ENCODE measurements around the gene TSPAN14.
"Not testable (repeated sequence)": the region's sequence is repeated elsewhere in the genome, so short reads cannot be mapped to it uniquely, and the experiment has no call there.

TSPAN14 gene

DNA sequence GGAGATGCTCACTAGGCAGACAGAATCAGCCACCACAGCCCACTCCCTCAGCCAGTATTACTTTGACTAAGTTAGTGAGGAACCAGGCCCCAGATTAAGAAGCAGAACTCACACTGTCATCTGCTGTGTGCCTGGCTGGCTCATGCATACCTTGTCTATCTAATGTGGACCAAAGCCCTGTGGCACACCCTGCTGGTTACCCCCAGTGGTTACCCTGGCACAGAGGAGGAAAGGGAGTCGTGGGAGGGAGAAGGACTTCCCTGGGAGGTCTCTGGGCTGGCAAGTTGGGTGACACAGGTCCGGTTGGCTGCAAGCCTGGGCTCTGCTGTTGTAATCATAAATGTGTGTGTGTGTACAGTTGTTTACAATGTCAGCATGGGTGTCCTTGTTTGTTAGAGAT lies 76.1 kb downstream of the TSPAN14 start:
- DNase-seq = no peak

GRCh38 chr10:80530816-80531215 lies 76.7 kb downstream of the TSPAN14 start:
- no peak for DNase-seq

GRCh38 chr10:80532571-80532970 lies 78.5 kb downstream of the TSPAN14 start:
- DNase-seq = no peak

- not testable (repeated sequence) for DNase-seq
Observed at GRCh38 chr10:80534059-80534458, 79.9 kb downstream of the TSPAN14 start.

DNA sequence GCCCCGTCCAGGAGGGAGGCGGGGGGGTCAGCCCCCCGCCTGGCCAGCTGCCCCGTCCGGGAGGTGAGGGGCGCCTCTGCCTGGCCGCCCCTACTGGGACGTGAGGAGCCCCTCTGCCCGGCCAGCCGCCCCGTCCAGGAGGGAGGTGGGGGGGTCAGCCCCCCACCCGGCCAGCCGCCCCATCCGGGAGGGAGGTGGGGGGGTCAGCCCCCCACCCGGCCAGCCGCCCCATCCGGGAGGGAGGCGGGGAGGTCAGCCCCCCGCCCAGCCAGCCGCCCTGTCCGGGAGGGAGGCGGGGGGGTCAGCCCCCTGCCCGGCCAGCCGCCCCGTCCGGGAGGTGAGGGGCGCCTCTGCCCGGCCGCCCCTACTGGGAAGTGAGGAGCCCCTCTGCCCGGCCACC lies 80.5 kb downstream of the TSPAN14 start:
- DNase-seq = not testable (repeated sequence)

DNA sequence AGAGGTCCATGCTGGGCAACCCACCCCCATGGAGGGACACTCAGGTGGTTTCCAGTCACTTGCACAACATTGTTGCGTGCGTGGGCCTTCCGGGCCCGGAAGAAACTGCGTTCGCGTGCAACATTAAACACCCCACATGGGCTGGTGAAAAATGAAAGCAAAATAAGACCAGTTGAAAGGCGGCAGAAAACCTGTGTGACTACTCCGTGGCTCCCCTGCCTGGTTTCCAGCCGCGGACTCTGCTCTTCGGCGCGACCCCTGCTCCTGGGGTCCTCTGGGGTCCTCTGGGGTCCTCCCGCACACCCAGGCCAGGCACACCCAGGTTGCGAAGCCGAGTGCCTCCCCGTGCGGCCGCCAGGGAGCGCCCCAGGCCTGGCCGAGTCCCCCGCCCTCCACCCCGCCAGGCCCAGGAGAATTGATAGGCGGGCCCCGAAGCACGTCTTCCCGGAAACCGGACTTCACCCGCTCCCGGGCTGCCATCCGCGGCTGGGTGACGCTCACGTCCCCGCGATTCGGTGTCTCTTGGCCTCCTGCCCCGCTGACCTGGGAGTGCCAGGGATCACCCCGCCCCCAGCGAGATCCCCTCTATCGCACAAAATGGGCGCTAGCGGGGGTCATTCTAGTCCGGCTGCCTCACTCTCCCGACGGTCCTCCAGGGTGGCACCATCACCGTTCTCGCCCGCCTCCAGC lies 81.7 kb downstream of the TSPAN14 start:
- DNase-seq = no peak

DNA sequence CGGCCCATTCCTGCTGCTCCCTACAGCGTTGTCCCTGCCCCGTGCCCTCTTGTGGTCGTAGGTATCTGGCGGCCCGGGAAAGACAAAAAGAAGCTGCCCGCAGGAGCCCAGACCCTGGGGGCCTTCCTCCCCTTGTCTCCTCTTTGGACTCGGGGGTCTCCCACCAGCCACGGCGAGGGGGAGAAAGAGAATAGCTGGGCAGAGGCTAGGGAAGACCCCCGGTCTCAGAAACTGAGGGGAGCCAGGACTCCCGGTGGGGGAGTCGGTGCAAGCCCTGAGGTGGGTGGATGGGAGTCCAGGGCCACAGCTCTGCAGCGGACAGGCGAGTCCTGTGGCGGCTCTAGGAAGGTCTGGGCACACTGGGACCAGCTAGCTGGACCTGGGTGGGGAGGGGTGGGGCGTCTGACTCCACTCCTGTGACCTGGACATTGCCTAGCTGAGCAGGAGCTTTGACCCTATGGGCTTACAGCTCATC lies 82.3 kb downstream of the TSPAN14 start:
- no peak for DNase-seq

DNA sequence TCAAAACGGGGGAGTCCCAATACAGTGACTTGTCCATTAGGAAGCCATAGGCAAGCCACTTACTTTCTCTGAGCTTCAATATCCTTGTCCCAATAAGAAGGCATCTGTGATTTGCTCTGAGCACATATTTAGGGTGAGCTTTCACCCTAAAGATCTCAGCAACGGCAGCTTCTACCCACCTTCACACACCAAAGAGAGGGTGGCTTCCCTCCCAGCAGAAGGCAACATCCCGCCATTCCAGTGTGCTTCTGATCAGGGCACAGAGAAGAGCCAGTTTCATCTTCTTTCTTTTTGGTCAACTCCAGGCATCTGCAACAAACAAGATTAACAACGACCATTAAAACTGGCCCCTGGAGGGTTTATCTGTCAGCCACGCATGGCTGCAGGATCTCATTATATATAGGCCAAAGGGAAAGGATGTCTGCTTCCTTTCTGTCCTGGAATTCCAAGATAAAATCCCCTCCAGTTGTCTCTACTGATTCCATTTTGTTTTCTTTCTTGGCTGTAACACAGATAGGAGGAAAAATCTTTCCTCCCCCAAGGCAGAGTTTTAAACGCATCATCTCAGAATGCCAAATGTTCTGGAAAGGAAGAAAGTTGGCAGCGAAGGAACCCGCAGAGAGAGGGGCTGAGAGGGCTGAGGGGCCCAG lies 83.1 kb downstream of the TSPAN14 start:
- no peak for DNase-seq

DNA sequence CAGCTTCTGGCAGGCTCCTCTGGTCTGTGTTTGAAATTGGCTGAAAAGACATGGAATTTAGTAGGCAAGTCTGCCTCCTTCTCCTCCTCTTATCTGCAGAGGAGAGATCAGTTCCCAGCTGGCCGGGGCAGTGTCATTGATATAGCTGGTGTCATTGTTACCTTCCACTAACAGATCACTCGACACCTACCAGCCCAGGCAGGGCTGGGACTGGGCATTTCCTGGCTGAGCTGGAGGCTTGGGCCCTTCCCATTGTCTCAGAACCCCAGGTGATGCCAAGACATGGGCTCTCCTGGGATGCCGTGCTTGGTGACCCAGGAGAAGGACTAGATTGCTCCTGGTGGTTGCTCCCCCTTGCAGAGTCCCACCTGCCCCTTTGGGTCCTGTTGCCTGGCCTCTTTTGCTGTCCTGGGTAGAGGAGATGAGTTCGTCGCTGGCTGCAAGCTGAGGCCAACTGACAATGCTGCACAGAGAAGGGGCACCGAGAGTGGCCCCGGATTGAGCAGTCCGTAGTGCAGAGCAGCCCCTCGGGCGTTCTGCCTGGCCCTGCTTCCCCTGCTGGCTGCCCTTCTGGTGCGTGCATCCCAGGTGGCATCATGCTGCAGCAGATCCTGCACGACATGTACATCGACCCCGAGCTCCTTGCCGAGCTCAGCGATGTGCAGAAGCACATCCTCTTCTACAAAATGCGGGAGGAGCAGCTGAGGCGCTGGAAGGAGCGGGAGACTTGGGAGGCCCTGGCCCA lies 83.8 kb downstream of the TSPAN14 start, which contains the start of gene SH2D4B:
TSS of gene SH2D4B (plus strand) at position 167 of the 745 bp plus-strand sequence. CDS start at position 597, 430 bp downstream.
- DNase-seq = no peak

GRCh38 chr10:80538481-80539185 lies 84.5 kb downstream of the TSPAN14 start:
- DNase-seq = no peak

DNA sequence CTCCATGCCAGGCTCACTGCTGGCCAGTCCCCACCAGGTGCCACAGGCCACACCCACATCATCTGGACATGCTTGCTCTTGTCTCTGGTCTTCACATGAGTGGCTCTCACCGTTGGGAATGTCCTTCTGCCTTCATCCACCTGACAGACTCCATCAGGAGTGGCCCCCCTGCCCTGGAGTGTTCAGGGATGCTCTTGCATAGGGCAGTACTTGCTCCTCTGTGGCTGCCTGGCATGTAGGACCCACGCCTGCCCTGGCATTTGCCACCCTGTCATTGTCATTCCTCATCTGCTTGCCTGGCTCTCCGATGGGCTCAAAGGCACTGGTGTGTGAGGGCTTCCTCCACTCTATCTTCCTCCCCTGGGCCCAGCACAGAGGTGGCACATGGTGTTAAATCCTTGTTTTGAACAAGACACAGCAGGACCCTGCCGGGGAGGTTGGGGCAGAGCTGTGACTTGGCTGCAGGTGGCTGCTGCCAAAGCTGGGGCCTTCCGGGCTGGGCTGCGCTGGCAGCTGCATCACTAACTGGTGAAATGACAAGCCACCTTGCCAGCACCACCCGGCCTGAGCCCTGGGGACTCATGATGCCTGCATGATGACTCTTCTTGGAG lies 85.4 kb downstream of the TSPAN14 start:
- DNase-seq = no peak

- DNase-seq = no peak
Observed at GRCh38 chr10:80540136-80540535, 86.0 kb downstream of the TSPAN14 start.

DNA sequence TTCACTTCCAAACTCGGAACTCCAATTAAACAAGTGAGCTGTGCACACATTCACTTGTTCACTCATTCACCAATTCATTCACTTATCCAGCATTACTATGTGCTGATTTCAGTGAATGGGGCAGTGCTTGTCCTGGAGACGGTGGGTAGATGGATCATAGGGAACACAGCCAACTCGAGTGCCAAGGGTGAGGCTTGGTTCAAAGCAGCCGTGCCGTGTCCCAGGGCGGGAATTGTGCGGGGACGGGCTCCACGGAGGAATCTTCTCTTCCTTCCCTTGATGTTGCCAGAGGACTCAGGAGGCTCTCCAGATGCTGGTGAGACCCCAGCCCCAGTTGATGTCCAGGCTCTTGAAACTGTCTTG lies 86.5 kb downstream of the TSPAN14 start:
- no peak for DNase-seq

DNA sequence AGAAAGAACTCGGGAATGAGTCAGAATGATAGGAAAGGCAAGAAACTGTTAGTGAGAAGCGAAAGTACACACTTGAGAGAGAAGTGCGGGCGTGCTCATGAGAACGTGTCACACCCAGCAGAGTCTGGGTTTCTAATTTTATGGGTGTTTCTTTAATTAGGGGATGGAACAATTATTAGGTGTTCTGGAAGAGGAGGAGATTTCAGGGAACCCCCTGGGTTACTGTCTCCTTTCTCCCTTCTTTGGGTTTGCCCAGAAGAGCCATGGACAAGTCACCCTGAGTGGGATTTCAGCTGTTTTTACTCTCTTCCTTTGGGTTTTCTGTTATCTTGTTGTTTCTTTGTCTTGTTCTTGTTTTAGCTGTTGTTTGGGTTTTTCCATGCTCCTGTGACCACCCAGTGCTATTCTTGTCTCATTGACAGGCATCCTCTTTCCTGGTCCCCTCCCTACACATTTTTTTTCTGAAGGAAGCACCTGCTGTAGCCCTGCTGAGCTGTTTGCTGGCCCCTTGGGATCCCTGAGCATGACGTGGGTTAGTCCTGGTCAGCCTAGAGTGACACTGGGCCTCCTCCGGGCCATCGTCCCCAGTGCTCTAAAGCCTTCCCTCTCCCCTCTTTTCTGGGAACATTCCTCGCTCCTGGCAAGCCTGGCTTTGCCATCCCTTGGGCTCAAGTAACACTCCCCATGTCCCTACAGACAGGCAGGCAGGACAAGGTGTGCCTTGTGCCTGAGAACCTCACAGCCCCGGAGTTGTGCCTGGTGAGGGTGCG lies 87.1 kb downstream of the TSPAN14 start:
- DNase-seq = no peak

GRCh38 chr10:80542053-80542452 lies 87.9 kb downstream of the TSPAN14 start:
- no peak for DNase-seq

GRCh38 chr10:80542652-80543318 lies 88.7 kb downstream of the TSPAN14 start:
- DNase-seq = no peak

GRCh38 chr10:80543319-80543672 lies 89.2 kb downstream of the TSPAN14 start:
- not testable (repeated sequence) for DNase-seq

- DNase-seq = no peak
Observed at GRCh38 chr10:80544316-80544953, 90.3 kb downstream of the TSPAN14 start.

DNA sequence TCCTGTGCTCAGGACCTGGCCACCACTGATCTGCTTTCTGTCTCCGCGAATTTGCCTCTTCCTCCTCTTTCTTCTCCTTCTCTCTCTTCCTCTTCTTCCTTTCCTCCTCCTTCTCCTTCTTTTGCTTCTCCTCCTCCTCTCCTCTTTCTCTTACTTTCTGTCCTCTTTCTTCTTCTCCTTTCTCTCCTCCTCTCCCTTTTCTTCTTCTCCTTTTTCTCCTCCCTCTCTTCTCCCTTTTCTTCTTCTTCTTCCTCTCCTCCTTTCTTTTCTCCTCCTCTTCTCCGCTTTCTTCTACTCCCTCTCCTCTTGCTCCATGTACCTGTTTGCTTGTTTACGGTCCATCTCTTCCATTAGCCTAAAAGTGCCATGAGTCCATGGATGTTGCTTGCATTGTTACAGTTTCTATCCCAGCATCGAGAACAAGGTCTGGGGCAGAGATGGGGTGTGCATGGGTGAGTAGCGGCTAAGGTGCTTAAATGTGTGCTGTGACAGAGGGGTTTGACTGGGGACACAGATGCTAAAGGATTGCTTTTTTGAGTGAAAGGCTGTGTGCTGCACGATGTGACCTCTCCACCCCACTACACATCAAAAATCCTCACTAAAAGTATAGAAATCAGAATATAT lies 91.3 kb downstream of the TSPAN14 start:
- no peak for DNase-seq

DNA sequence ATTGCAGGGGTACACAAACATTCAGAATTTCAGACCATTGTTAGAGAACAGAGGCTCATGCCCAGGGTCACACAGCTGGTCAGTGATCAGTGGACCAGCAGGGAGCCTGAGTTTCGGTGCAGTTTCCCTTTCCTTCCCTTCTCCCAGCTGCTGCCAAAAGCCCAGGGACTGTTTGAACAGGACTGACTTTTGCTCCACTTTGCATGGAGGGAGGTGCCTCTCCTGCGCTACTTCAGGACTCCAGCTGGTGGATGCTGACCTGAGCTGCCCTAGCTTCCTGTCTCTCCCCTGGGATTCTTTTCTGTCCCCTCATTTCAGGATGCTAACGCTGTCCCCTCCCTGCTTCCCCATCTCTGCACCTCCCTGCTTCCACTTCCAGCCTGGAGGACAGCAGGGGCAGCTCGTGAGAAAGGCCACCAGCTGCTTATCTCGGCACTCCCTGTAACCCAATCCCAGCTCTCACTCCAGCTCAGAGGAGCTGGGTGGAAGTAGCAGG lies 98.1 kb downstream of the TSPAN14 start:
- DNase-seq = no peak
